ENCODE measurements around the gene COA8. TPM values are rescaled to one million over a fixed set of nuclear protein-coding genes. Genes with fewer than 3 reads are reported as not detected.

The COA8 gene
- total and polyA plus RNA-seq, 2 of the 13 experiments (the other 11 are each of a cell fraction or from before 2014, with no cell fraction given): 10.9 to 25.1 TPM

DNA sequence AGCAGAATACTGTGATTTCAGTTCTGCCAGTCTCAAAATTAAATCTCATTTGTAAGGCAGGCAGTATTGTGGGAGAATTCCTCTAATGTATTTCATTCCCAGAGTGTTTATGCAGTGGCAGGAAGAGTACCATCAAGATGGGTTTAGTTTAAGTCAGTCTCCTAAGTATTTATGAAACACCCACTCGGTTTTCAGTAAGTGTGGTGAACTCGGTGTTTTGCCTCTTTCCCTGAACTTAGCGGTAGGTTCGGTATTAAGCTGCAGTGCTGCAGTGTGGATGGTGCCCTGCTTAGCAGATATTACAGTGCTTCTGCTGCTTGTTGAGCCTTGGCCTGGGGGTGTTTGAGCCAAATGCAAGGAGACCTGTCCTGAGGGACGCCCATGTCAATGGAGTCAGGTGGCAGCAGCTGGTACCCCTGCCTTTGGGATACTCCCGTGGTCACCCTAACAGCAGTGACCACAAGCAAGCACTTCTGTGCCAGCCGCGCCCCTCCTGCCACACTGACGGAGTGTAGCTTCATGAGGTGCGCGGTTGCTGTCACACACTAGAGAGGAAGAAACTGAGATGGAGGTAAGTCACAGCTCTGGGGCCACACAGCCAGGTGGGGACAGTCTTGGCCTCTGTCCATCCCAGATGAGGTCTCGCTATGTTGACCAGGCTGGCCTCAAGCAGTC lies 15.8 kb downstream of the COA8 start:
- WGBS (ENCODE audit: low lambda C conversion rate): 90% methylated on average over 8 of the region's 12 CpGs
- DNase-seq (ENCODE audit: low spot score) (no peak), FAIRE-seq (no peak), ATAC-seq (no peak)
- Histone ChIP-seq H3K36me3 (replicated peaks in 1 of 2; ENCODE audit: control insufficient read depth in 1 of 2, insufficient read depth in 2 of 2, low read length in 2 of 2) (peaks cover 18 to 30% of the 10 kb centered on the region in 2 experiments), H3K79me2 (ENCODE audit: insufficient read depth, low read length) (no peaks in the 10 kb centered on the region), H3K9ac (ENCODE audit: insufficient read depth, low read depth, low read length) (no peak overlapping the region), H4K20me1 (ENCODE audit: insufficient read depth, low read length) (no peaks in the 10 kb centered on the region), H3K4me1 (ENCODE audit: insufficient read depth, low read length) (no peaks in the 10 kb centered on the region), H3K27me3 (ENCODE audit: control insufficient read depth in 1 of 2, insufficient read depth in 2 of 2, low read length in 2 of 2) (no peaks in the 10 kb centered on the region), H3K4me3 (replicated peaks in 1 of 3; ENCODE audit: insufficient read depth in 1 of 3, low read depth in 2 of 3, low read length in 3 of 3) (no peak overlapping the region), H3K4me2 (ENCODE audit: low read depth, low read length) (no peak overlapping the region), H3K27ac (ENCODE audit: extremely low read length, insufficient read depth, low read length) (no peak overlapping the region), H2AFZ (ENCODE audit: low read length) (no peak overlapping the region), H3K9me3 (ENCODE audit: low read length) (no peaks in the 10 kb centered on the region)
- intact Hi-C loops (cut with micrococcal nuclease; ENCODE audit: unreplicated experiment): no loop called here
- CTCF ChIA-PET (ENCODE audit: low intra/inter-chr PET ratio, low total read pairs): no interaction called here
- POLR2A ChIA-PET: no interaction called here
- in situ Hi-C loops (cut with HindIII; ENCODE audit: extremely low pct_ligation_motif_present, low pct_unique_long_range_greater_than_20kb): no loop called here
- BruUV-seq (replicated peaks): no TSS peak
- TF ChIP-seq, protein P1, sequence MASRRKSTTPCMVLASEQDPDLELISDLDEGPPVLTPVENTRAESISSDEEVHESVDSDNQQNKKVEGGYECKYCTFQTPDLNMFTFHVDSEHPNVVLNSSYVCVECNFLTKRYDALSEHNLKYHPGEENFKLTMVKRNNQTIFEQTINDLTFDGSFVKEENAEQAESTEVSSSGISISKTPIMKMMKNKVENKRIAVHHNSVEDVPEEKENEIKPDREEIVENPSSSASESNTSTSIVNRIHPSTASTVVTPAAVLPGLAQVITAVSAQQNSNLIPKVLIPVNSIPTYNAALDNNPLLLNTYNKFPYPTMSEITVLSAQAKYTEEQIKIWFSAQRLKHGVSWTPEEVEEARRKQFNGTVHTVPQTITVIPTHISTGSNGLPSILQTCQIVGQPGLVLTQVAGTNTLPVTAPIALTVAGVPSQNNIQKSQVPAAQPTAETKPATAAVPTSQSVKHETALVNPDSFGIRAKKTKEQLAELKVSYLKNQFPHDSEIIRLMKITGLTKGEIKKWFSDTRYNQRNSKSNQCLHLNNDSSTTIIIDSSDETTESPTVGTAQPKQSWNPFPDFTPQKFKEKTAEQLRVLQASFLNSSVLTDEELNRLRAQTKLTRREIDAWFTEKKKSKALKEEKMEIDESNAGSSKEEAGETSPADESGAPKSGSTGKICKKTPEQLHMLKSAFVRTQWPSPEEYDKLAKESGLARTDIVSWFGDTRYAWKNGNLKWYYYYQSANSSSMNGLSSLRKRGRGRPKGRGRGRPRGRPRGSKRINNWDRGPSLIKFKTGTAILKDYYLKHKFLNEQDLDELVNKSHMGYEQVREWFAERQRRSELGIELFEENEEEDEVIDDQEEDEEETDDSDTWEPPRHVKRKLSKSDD (CRISPR knock-in tag; IDR thresholded peaks at IDR 0.05; ENCODE audit: low read depth): no peak
- no peak for TF ChIP-seq HMG20A (CRISPR knock-in tag; IDR thresholded peaks at IDR 0.05; ENCODE audit: borderline replicate concordance)
- no peak for TF ChIP-seq FOXK2 (IDR thresholded peaks at IDR 0.05)
- no peak for TF ChIP-seq ZNF547 (CRISPR knock-in tag; IDR thresholded peaks at IDR 0.05)
- TF ChIP-seq, protein P2, sequence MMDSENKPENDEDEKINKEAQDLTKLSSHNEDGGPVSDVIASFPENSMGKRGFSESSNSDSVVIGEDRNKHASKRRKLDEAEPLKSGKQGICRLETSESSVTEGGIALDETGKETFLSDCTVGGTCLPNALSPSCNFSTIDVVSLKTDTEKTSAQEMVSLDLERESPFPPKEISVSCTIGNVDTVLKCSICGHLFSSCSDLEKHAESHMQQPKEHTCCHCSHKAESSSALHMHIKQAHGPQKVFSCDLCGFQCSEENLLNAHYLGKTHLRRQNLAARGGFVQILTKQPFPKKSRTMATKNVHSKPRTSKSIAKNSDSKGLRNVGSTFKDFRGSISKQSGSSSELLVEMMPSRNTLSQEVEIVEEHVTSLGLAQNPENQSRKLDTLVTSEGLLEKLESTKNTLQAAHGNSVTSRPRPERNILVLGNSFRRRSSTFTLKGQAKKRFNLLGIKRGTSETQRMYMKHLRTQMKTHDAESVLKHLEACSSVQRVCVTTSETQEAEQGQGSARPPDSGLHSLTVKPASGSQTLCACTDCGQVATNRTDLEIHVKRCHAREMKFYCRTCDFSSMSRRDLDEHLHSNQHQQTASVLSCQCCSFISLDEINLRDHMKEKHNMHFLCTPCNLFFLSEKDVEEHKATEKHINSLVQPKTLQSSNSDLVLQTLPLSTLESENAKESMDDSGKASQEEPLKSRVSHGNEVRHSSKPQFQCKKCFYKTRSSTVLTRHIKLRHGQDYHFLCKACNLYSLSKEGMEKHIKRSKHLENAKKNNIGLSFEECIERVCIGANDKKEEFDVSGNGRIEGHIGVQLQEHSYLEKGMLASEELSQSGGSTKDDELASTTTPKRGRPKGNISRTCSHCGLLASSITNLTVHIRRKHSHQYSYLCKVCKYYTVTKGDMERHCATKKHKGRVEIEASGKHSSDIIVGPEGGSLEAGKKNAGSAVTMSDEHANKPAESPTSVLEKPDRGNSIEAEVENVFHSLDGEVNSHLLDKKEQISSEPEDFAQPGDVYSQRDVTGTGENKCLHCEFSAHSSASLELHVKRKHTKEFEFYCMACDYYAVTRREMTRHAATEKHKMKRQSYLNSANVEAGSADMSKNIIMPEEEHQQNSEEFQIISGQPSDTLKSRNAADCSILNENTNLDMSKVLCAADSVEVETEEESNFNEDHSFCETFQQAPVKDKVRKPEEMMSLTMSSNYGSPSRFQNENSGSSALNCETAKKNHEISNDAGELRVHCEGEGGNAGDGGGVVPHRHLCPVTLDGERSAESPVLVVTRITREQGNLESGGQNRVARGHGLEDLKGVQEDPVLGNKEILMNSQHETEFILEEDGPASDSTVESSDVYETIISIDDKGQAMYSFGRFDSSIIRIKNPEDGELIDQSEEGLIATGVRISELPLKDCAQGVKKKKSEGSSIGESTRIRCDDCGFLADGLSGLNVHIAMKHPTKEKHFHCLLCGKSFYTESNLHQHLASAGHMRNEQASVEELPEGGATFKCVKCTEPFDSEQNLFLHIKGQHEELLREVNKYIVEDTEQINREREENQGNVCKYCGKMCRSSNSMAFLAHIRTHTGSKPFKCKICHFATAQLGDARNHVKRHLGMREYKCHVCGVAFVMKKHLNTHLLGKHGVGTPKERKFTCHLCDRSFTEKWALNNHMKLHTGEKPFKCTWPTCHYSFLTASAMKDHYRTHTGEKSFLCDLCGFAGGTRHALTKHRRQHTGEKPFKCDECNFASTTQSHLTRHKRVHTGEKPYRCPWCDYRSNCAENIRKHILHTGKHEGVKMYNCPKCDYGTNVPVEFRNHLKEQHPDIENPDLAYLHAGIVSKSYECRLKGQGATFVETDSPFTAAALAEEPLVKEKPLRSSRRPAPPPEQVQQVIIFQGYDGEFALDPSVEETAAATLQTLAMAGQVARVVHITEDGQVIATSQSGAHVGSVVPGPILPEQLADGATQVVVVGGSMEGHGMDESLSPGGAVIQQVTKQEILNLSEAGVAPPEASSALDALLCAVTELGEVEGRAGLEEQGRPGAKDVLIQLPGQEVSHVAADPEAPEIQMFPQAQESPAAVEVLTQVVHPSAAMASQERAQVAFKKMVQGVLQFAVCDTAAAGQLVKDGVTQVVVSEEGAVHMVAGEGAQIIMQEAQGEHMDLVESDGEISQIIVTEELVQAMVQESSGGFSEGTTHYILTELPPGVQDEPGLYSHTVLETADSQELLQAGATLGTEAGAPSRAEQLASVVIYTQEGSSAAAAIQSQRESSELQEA (CRISPR knock-in tag; IDR thresholded peaks at IDR 0.05; ENCODE audit: not compliant biosample characterization): no peak
- no peak for TF ChIP-seq ZFP1 (CRISPR knock-in tag; IDR thresholded peaks at IDR 0.05)
- no peak for TF ChIP-seq BORCS8-MEF2B (CRISPR knock-in tag; IDR thresholded peaks at IDR 0.05)
- no peak for TF ChIP-seq ADNP (CRISPR knock-in tag; IDR thresholded peaks at IDR 0.05)
- no peak for TF ChIP-seq ZFP36 (IDR thresholded peaks at IDR 0.05; ENCODE audit: borderline replicate concordance, low read depth, low read length, partially characterized antibody)
- no peak for TF ChIP-seq ZNF879 (CRISPR knock-in tag; IDR thresholded peaks at IDR 0.05)
- TF ChIP-seq PRMT3 (CRISPR knock-in tag; IDR thresholded peaks at IDR 0.05; ENCODE audit: borderline replicate concordance, low read depth): no peak
- TF ChIP-seq CHD2 (IDR thresholded peaks at IDR 0.05; ENCODE audit: low read depth, low read length): no peak
- no peak for TF ChIP-seq JUND (CRISPR knock-in tag; IDR thresholded peaks at IDR 0.05)
- no peak for TF ChIP-seq ZNF557 (CRISPR knock-in tag; IDR thresholded peaks at IDR 0.05)
- TF ChIP-seq ZNF33A (CRISPR knock-in tag; IDR thresholded peaks at IDR 0.05; ENCODE audit: borderline replicate concordance): no peak

Data from HepG2 (cell line).